A673 (cell line): ENCODE data around the gene TRIM52.

Source experiments
- EZH2 ChIP-seq: fragments of 200-600 bp; sonication (generic); IDR thresholded peaks from 2 replicates; pipeline ENCODE4 v1.6.1; 2017; ENCODE audit warnings: borderline replicate concordance, low read depth, mild to moderate bottlenecking, mixed read lengths, antibody characterized with exemption, low read length; ENCODE audit not compliant: poor library complexity, severe bottlenecking
- TF ChIP-seq, protein P1 (sequence below): fragments of 300-800, 200-600 bp; sonication (generic); conservative IDR thresholded peaks from 2 replicates; pipeline ENCODE4 v1.5.1; 2017; ENCODE audit warnings: low read depth, mild to moderate bottlenecking, antibody characterized with exemption, low read length, moderate library complexity, mixed read lengths

DNA sequence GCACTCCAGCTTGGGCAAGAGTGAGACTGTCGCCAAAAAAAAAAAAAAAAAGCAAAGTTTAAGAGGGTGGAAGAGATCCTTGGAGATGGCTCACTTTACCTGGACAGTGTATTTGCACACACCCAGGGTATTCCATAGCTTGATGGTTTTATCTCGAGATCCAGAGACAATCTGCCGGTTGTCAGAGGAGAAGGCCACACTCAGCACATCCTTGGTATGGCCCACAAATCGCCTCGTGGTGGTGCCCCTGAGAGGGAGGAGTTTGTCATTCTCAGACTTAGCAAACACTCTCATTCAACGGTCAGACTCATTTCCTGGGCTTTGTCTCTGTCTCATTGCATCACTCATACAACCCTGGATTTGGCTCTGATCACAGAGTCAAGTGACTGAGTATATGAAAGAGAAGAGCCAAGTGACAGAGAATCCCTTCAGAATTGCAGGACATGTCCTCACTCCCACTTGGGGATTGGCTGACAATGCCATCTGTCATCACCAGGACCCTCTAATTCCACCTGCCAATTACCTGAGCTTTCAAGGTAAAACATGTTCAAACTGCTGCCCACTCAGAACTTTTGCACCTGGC, 19.5 kb downstream of the TRIM52 start:
- TF ChIP-seq, protein P1, sequence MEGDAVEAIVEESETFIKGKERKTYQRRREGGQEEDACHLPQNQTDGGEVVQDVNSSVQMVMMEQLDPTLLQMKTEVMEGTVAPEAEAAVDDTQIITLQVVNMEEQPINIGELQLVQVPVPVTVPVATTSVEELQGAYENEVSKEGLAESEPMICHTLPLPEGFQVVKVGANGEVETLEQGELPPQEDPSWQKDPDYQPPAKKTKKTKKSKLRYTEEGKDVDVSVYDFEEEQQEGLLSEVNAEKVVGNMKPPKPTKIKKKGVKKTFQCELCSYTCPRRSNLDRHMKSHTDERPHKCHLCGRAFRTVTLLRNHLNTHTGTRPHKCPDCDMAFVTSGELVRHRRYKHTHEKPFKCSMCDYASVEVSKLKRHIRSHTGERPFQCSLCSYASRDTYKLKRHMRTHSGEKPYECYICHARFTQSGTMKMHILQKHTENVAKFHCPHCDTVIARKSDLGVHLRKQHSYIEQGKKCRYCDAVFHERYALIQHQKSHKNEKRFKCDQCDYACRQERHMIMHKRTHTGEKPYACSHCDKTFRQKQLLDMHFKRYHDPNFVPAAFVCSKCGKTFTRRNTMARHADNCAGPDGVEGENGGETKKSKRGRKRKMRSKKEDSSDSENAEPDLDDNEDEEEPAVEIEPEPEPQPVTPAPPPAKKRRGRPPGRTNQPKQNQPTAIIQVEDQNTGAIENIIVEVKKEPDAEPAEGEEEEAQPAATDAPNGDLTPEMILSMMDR: no peak; the same call in 1 of the 2 replicates
- no peak for TF ChIP-seq EZH2
